ENCODE data around the gene CTDSPL2. TPM values are rescaled to one million over a fixed set of nuclear protein-coding genes. Genes with fewer than 3 reads are reported as not detected.
"Not testable (repeated sequence)": the region's sequence is repeated elsewhere in the genome, so short reads cannot be mapped to it uniquely, and the experiment has no call there.

The CTDSPL2 gene
- total and polyA plus RNA-seq, 2 of the 4 experiments (the other 2 are of a cell fraction): 17.3 to 47.3 TPM

- H3K4ac ChIP-seq (ENCODE audit: low read depth, low read length); H4K5ac ChIP-seq (ENCODE audit: low read depth, low read length); H3K27me3 ChIP-seq (ENCODE audit: control insufficient read depth, insufficient read depth, low read length); H3K9me3 ChIP-seq (ENCODE audit: control insufficient read depth, insufficient read depth, low read length); H4K8ac ChIP-seq (ENCODE audit: low read depth in 2 of 2, low read length in 2 of 2); H2BK120ac ChIP-seq (ENCODE audit: low read depth, low read length); BruUV-seq (replicated peaks); POLR2A ChIA-PET (ENCODE audit: unreplicated experiment); H3K23ac ChIP-seq (ENCODE audit: low read depth, low read length); H3K4me3 ChIP-seq (ENCODE audit: insufficient read depth, low read depth, low read length); CTCF ChIA-PET; H2AFZ ChIP-seq (replicated peaks; ENCODE audit: low read length, poor library complexity); DNase-seq; H2BK5ac ChIP-seq (ENCODE audit: low read depth, low read length, poor library complexity, severe bottlenecking); H3K4me1 ChIP-seq (ENCODE audit: control insufficient read depth, insufficient read depth, low read length); H3K36me3 ChIP-seq (ENCODE audit: control insufficient read depth, insufficient read depth, low read length); H3K9me1 ChIP-seq (ENCODE audit: insufficient read depth, low read length); H3K27ac ChIP-seq (ENCODE audit: insufficient read depth, low read length); H2AK9ac ChIP-seq (replicated peaks; ENCODE audit: low read depth, low read length, poor library complexity); H3K56ac ChIP-seq (ENCODE audit: extremely low read depth, insufficient read depth, low read length); H2BK15ac ChIP-seq (ENCODE audit: low read depth, low read length); H2BK20ac ChIP-seq (ENCODE audit: low read depth, low read length); H3K18ac ChIP-seq (ENCODE audit: low read depth, low read length); intact Hi-C loops (cut with micrococcal nuclease); dilution Hi-C loops (cut with HindIII; ENCODE audit: low sequenced_read_pairs, unreplicated experiment); H3K9ac ChIP-seq (ENCODE audit: low read depth, low read length); in situ Hi-C loops (cut with MboI; ENCODE audit: low sequenced_read_pairs); H3K4me2 ChIP-seq (ENCODE audit: low read depth, low read length); ATAC-seq (ENCODE audit: low read depth); H2AK5ac ChIP-seq (ENCODE audit: low read depth, low read length); H4K91ac ChIP-seq (ENCODE audit: insufficient read depth, low read depth, low read length); H3K14ac ChIP-seq (replicated peaks; ENCODE audit: low read depth, low read length): not testable (repeated sequence)
- no CpG with 5 or more reads among the region's 6 CpGs for WGBS, 2 experiments (ENCODE audit: extremely low coverage in 2 of 2, insufficient read length in 1 of 2)
- H3K79me1 ChIP-seq (ENCODE audit: low read depth in 1 of 2, low read length in 2 of 2): peaks cover 15 to 39% of the 10 kb centered on the region in 2 experiments
- H4K20me1 ChIP-seq (ENCODE audit: insufficient read depth, low read length): peaks cover 28% of the 10 kb centered on the region
These were observed 26.3 kb downstream of the CTDSPL2 start for GRCh38 chr15:44453578-44454283.

Data from IMR-90 (cell line).